ENCODE measurements around the gene LGALS7.
"Not testable (repeated sequence)": the region's sequence is repeated elsewhere in the genome, so short reads cannot be mapped to it uniquely, and the experiment has no call there.

LGALS7 gene

DNA sequence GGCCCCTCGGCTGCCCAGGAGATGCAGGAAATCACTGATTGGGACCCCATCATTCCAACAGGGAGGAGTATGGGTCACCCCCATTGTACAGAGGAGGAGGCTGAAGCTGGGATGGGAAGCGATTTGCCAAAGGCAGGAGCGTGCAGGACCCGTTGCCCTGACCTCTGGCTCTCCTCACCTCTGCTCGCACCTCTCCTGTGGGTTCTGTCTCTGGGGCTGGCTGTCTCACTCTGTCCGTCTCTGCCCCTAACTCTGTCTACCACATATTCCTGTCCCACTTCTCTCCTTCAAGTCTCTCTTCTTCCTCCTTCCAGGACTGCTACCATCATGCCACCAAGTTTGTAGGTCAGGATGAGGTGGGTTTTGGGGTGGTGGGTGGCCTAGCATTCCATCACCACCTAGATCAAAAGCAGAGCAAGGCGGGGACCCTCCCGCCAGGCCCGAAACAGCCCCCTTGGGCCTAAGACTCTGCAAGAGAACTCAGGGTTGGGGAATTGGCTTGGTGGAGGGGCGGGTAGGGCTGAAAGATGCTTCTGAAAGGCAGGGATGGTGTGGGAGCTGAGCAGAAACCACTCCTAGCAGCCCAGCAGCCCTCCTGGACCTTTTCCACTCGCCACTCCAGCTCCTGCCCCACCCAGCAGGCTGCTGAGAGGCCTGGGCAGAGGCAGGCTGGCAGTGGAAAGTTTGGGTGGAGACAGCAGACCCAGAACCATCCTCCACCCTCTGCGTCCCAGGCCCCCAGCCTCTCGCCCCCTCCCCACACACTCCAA lies 1.0 kb upstream of the LGALS7 start:
- no peak for DNase-seq (ENCODE audit: low read depth in 4 of 4, low spot score in 1 of 4)

DNA sequence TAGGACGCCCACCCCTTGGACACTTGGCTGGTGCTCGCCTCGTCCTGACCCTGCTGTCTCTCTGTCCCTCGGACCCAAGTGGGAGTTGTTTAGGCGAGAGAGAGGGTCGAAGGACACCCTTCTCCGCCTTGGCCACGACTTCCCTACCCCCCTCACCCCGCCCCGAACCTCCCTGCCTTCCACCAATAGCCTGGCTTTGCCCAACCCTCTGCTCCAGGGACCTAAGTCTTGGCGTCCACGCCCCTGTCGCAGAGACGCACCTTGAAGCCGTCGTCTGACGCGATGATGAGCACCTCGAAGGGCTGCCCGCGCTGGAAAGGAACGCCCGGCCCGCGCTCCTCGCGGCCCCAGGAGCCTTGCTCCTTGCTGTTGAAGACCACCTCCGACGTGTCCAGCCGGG lies 1.7 kb downstream of the LGALS7 start:
- DNase-seq (ENCODE audit: low read depth in 4 of 4, low spot score in 1 of 4): not testable (repeated sequence)

DNA sequence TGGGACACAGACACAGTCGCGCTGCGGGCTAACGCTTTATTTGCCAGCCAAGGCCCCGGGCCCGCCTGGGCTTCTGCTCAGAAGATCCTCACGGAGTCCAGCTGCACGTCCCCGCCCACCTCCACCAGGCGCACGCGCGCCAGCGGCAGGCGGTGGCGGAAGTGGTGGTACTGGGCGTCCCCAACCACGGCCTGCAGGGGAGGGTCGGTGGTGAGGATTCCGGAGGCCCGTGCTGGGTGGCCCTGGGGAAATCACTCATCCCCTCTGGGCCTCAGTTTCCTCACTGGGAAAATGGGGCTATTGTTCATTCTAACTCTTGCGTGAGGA lies 2.4 kb downstream of the LGALS7 start:
- not testable (repeated sequence) for DNase-seq (ENCODE audit: low read depth in 4 of 4, low spot score in 1 of 4)

- DNase-seq (ENCODE audit: low read depth in 4 of 4, low spot score in 1 of 4): not testable (repeated sequence)
Observed at GRCh38 chr19:38770228-38770948, 2.9 kb downstream of the LGALS7 start.

DNA sequence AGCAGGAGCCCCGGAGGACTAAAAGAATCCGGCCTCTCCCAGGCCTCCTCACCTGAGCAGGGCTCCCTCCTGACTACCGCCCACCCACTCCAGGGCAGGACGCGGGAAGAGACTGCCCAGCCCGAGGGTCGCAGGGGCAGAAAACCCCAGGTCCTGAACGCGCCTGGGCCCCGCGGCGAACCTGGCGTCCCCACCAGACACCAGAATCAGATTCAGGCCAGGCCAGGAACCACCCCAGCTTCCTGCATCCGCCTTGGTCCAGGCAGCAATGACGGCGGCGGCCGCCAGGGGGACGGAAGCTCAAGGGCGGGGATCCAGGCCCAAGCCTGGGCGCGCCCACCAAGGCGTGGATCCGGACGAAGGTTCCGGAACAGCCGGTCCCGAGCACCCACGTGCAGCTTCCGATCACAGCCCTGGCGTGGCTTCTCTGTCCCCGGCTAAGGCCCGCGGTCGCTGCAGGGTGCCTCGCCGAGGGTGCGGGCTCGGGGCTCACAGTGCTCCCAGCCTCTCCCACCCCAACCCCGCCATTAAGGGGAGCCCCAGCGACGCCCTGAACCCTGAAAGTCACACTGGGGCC lies 3.6 kb downstream of the LGALS7 start:
- DNase-seq (ENCODE audit: low read depth in 4 of 4, low spot score in 1 of 4): peak; percentile 63 to 87 (median 71)

DNA sequence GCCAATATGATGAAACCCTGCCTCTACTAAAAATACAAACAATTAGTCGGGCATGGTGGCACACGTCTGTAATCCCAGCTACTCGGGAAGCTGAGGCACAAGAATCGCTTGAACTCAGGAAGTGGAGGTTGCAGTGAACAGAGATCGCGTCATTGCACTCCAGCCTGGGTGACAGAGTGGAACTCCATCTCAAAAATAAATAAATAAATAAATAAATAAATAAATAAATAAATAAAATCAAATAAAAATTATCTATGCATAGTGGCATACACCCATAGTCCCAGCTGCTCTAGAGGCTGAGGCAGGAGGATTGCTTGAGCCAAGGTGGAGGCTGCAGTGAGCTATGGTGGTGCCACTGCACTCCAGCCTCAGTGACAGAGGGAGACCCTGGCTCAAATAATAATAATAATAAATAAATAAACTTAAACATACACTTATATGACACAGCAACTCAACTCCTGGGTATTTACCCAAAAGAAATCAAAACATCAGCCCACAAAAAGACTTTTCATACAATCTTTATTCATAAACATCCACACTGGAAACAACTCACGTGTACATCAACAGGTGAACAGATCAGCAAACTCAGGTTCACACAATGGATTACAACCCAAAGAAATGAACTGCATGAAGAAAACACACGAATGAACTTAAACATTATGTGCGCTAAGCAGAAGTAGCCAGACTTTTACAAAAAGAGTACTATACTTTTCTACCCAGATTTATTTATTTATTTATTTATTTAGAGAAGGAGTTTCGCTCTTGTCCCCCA lies 6.9 kb downstream of the LGALS7 start:
- no peak for DNase-seq (ENCODE audit: low read depth in 4 of 4, low spot score in 1 of 4)

DNA sequence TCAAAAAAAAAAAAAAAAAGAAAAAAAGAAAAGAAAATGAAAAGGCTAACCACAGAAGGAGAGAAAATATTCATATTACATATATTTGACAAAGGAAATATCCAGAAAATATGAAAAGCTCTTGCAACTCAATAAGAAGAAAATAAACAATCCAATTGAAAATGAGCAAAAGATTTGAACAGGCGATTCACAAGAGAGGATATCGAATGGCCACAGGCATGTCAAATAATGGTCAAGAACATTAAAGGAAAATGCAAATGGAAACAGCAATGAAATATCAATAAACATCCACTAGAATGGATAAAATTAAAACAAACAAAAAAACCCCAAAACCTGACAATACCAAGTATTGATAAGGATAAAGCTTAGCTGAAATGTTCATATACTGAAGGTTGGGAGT lies 8.1 kb downstream of the LGALS7 start:
- DNase-seq (ENCODE audit: low read depth in 4 of 4, low spot score in 1 of 4): no peak

GRCh38 chr19:38763795-38764220 lies 9.5 kb downstream of the LGALS7 start:
- no peak for DNase-seq (ENCODE audit: low read depth in 4 of 4, low spot score in 1 of 4)

DNA sequence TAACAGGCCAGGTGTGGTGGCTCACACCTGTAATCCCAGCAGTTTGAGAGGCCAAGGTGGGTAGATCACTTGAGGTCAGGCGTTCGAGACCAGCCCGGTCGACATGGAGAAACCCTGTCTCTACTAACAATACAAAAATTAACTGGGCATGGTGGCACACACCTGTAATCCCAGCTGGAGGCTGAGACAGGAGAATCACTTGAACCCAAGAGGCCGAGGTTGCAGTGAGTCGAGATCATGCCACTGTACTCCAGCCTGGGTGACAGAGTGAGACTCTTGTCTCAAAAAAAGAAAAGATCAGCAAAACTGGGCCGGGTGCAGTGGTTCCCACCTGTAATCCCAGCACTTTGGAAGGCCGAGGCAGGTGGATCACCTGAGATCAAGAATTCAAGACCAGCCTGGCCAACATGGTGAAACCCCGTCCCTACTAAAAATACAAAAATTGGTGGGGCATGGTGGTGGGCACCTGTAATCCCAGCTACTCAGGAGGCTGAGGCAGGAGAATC lies 11.4 kb downstream of the LGALS7 start:
- DNase-seq (ENCODE audit: low read depth in 4 of 4, low spot score in 1 of 4): not testable (repeated sequence)

- DNase-seq (ENCODE audit: low read depth in 4 of 4, low spot score in 1 of 4): not testable (repeated sequence)
Observed at GRCh38 chr19:38760805-38761517, 12.4 kb downstream of the LGALS7 start.

DNA sequence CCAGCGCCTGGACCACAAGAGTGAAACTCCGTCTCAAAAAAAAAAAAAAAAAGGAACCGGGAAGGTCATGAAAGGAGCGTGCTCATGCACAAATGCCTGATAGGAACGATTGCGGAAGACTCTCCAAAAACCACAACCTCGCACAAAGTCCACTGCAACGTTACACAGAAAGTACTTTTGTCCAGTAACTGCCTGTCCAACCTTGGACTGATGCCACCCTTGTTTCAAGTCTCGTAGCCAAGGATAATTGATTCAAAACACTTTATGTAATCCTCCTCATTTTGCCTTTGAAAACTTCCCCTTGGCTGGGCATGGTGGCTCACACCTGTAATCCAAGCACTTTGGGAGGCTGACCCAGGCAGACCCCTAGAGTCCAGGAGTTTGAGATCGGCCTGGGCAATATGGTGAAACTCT lies 13.7 kb downstream of the LGALS7 start:
- DNase-seq (ENCODE audit: low read depth in 4 of 4, low spot score in 1 of 4): no peak

GRCh38 chr19:38754196-38754595 lies 19.1 kb downstream of the LGALS7 start:
- DNase-seq (ENCODE audit: low read depth in 4 of 4, low spot score in 1 of 4): not testable (repeated sequence)

DNA sequence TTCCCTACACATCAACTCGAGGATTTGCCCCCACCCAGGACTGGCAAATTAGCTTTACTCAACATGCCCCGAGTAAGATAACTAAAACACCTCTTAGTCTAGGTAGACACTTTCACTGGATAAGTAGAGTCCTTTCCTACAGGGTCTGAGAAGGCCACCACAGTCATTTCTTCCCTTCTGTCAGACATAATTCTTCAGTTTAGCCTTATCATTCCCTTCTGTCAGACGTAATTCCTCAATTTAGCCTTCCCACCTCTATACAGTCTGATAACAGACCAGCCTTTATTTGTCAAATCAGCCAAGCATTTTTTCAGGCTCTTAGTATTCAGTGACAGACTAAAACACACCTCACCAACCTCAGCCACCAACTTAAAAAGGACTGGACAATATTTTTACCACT lies 19.5 kb downstream of the LGALS7 start:
- DNase-seq (ENCODE audit: low read depth in 4 of 4, low spot score in 1 of 4): not testable (repeated sequence)

GRCh38 chr19:38745316-38745715 lies 28.0 kb downstream of the LGALS7 start:
- DNase-seq (ENCODE audit: low read depth in 4 of 4, low spot score in 1 of 4): no peak

DNA sequence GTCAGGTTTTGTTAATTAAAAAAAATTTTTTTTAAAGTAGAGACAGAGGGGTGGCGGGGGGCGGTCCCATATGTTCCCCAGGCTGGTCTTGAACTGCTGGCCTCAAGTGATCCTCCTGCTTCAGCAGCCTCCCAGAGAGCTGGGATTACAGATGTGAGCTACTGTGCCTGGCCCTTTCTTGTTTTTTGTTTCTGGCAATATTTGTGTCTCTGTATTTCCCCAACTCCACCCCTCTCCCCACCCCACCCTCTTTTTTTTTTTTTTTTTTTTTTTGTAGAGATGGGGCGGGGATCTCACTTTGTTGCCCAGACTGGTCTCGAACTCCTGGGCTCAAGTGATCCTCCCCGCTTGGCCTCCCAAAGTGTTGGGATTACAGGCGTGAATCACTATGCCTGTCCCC lies 28.4 kb downstream of the LGALS7 start:
- no peak for DNase-seq (ENCODE audit: low read depth in 4 of 4, low spot score in 1 of 4)

- no peak for DNase-seq (ENCODE audit: low read depth in 4 of 4, low spot score in 1 of 4)
Observed at GRCh38 chr19:38744298-38744681, 29.0 kb downstream of the LGALS7 start, which contains the start of gene CAPN12. CAPN12 (minus strand) TSS chr19:38744474; CDS start chr19:38744165, 309 bp downstream.

GRCh38 chr19:38743394-38744297 lies 29.7 kb downstream of the LGALS7 start:
- DNase-seq (ENCODE audit: low read depth in 4 of 4, low spot score in 1 of 4): no peak

DNA sequence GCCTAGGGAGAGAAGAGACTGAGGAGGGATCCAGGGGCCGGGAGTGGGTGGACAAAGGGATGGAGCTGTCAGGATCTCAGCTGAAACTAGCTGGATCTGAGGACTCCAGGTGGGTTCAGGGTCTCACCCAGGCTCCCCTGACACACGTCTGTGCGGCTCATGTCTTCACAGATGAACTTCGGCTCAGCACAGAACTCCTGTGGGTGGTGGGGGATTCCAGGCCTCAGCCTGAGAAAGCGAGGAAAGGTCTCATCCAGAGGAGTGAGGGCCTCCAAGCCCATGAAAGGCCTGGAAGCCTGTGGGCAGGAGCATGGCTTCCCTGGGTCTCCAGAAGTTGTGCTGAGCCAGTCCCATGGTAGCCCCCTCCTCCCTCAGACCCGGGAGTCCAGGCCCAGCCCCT lies 30.4 kb downstream of the LGALS7 start:
- no peak for DNase-seq (ENCODE audit: low read depth in 4 of 4, low spot score in 1 of 4)

DNA sequence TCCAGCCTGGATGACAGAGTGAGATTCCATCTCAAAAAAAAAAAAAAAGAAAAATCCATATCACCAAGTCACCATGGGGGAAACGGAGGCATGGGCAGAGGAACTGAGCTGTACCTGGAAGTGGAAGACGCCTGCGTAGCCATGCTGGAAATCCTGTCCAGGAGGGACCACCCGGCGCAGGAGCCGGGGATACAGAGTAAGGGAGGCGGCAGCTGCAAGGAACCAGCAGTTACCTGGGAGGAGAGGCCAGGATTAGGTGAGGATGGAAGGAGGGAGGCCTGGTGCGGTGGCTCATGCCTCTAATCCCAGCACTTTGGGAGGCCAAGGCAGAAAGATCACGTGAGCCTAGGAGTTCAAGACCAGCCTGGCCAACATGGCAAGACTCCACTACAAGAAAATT lies 31.0 kb downstream of the LGALS7 start:
- DNase-seq (ENCODE audit: low read depth in 4 of 4, low spot score in 1 of 4): no peak

DNA sequence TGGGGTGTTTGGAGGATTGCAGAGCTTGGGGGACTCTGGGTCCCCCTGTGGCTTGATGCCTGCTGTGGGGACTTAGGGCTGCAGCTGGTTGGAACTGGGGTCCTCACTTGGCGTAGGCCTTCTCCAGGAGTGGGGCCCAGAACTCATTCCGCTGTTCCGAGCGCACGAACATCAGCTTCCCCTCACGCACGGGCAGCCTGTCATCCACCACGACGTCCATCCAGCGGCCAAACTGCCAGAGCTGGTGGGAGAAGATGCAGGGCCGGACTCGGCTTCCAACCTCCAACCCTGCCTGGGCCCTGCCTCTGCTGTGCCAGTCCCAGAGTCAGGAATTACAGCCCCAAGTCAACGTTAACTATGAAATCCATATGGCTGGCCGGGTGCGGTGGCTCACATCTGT lies 31.6 kb downstream of the LGALS7 start:
- no peak for DNase-seq (ENCODE audit: low read depth in 4 of 4, low spot score in 1 of 4)
